Psoas muscle (tissue), 8 donors: ENCODE measurements around the gene WNK4. TPM values are rescaled to one million over a fixed set of nuclear protein-coding genes. Genes with fewer than 3 reads are reported as not detected.

Source experiments
- ATAC-seq, 4 donors: fragments of 200-7000 bp; cut with Tn5 transposase; one replicate each; pipeline ENCODE4 v1.9.1; 2020; ENCODE audit warnings: moderate library complexity in 3 of 4, mild to moderate bottlenecking in 2 of 4
- DNase-seq, 2 donors: peaks; one replicate each; pipeline ENCODE4 v3.0.0-alpha.2; 2020
- H3K27ac ChIP-seq: fragments of 200-600 bp; one replicate; pipeline ENCODE4 v1.8.0; 2022
- H3K27me3 ChIP-seq, 3 donors: fragments of 200-600 bp in 1 of 3; one replicate each; pipeline versions ENCODE4 v1.6.1 to v1.8.0; 2013 to 2022; ENCODE audit warnings: low read length in 2 of 3, mild to moderate bottlenecking in 2 of 3, moderate library complexity in 1 of 3; ENCODE audit not compliant: insufficient read depth in 3 of 3
- H3K36me3 ChIP-seq, 2 donors: fragments of 200-600 bp in 1 of 2; one replicate each; pipeline versions ENCODE4 v1.6.1 to v1.8.0; 2013 to 2022; ENCODE audit warnings: low read depth in 1 of 2, mild to moderate bottlenecking in 1 of 2, moderate library complexity in 1 of 2; ENCODE audit not compliant: insufficient read depth in 1 of 2
- H3K4me1 ChIP-seq: fragments of 200-600 bp; one replicate; pipeline ENCODE4 v1.8.0; 2022
- H3K4me3 ChIP-seq: fragments of 200-600 bp; one replicate; pipeline ENCODE4 v1.8.0; 2022; ENCODE audit warnings: mild to moderate bottlenecking
- H3K9me3 ChIP-seq: fragments of 200-600 bp; one replicate; pipeline ENCODE4 v1.8.0; 2022
- WGBS, 3 donors: extraction: QIAGEN DNeasy Blood & Tissue Kit; methylation state at CpG; one replicate each; pipeline versions ENCODE4 v1.1.6 to v1.1.7; 2013; 5-methylcytosine and 5-hydroxymethylcytosine counted together
- intact Hi-C, 2 donors: fragments of 100-400 bp; cut with DNase I; formaldehyde crosslinking; loops; one replicate each; pipeline versions ENCODE4 v1.11.0 to v1.14.2; 2022
- polyA plus RNA-seq, 3 donors: library from polyadenylated mRNA; stranded (reverse); fragments of 200-250 nt; gene quantifications; one replicate each; pipeline ENCODE4 v1.2.3, GENCODE V29; 2013
- total RNA-seq, 4 donors: library from RNA; stranded (reverse); fragmentation: NEBNext Ultra II Directional in 2 of 4; extraction: Animal tissue kit (Norgen Biotek cat#: 25700) in 2 of 4; gene quantifications; one replicate each; pipeline versions ENCODE4 v1.2.1 to v1.2.4, GENCODE V29; 2021 to 2023
- TF ChIP-seq, protein P1 (sequence below): fragments of 200-600 bp; IDR thresholded peaks from one replicate; pipeline ENCODE4 v1.8.0; 2022; ENCODE audit warnings: antibody characterized with exemption
- donor health status: healthy with polysubstance abuse.
- donor health status: DM: no; HTN: no; CAD: no; lungs with moderate emphysema.
- donor health status: Bipolar disorder and iron deficiency.
- donor health status: healthy.
- donor health status: DM: yes; HTN: yes; CAD: no.
- donor health status: DM: no; HTN: no; CAD: no.
- donor health status: DM: no; HTN: no; CAD: no.
- donor health status: DM: yes; HTN: yes; CAD: no.

Gene WNK4
- total and polyA plus RNA-seq, 7 donors, result 0.01 to 0.30 (median 0.08) TPM; not detected in 3

DNA sequence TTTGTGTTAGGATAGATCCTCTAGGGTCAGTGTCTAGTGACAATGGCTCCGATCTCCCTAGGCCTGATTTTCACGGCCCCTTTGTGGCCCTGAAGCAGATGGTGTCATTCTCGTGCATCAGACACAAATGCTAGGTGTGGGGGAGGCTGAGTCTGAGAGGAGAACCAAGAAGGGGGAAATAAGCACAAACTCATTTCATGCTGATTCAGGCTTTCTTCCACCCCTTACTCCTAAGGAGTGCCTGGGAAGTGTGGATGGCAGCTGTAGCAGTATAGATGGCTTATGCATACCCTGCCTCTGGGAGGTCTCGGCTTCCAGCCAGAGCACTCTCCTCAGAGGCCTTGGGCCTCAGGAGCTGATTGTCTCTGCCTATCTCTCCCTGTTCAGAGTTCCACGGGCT is 1.8 kb upstream of the WNK4 start:
- no peak for ATAC-seq
- intact Hi-C loops, result no loop called here
- no peak for DNase-seq
- peaks cover 0 to 35% (median 13%) of the 10 kb centered on the region in 3 donors for H3K27me3 ChIP-seq
- H3K4me3 ChIP-seq, result no peak overlapping the region
- no peak overlapping the region for H3K27ac ChIP-seq
- peaks cover 11% of the 10 kb centered on the region for H3K4me1 ChIP-seq
- TF ChIP-seq, protein P1, sequence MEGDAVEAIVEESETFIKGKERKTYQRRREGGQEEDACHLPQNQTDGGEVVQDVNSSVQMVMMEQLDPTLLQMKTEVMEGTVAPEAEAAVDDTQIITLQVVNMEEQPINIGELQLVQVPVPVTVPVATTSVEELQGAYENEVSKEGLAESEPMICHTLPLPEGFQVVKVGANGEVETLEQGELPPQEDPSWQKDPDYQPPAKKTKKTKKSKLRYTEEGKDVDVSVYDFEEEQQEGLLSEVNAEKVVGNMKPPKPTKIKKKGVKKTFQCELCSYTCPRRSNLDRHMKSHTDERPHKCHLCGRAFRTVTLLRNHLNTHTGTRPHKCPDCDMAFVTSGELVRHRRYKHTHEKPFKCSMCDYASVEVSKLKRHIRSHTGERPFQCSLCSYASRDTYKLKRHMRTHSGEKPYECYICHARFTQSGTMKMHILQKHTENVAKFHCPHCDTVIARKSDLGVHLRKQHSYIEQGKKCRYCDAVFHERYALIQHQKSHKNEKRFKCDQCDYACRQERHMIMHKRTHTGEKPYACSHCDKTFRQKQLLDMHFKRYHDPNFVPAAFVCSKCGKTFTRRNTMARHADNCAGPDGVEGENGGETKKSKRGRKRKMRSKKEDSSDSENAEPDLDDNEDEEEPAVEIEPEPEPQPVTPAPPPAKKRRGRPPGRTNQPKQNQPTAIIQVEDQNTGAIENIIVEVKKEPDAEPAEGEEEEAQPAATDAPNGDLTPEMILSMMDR, result no peak
- peaks cover 6 to 55% of the 10 kb centered on the region in 2 donors for H3K36me3 ChIP-seq
- WGBS, 3 donors, result 80 to 87% (median 86%) methylated on average over 5 of the region's 5 CpGs
- H3K9me3 ChIP-seq, result no peaks in the 10 kb centered on the region

DNA sequence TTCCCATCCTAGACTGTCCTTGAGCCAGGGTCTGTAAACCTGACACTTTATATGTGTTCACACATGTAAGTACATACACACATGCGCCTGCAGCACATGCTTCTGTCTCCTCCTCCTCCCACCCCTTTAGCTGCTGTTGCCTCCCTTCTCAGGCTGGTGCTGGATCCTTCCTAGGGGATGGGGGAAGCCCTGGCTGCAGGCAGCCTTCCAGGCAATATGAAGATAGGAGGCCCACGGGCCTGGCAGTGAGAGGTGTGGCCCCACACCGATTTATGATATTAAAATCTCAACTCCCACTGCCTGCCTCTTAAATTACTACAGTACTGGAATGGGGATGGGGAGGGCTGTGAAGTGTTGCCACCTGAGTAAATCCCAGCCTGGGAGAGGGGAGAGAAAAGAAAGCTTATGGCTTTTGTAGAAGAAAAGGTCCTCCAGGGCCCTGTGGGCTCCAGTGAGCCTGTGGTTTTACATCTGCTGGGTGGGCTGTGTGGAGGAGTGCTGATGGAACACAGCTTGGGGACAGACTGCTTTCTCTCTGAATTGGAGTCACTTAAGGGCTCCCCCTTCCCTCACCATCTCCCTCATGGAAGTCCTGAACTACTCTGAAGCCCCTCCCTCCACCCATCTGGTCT is 990 bp upstream of the WNK4 start:
- ATAC-seq, result peak in 1 of 4 donors; percentile 5
- no peaks in the 10 kb centered on the region for H3K9me3 ChIP-seq
- intact Hi-C loops, result no loop called here
- H3K4me1 ChIP-seq, result peaks cover 3% of the 10 kb centered on the region
- WGBS, 3 donors, result 59 to 72% (median 69%) methylated on average over 3 of the region's 3 CpGs
- no peak overlapping the region for H3K4me3 ChIP-seq
- no peak for DNase-seq
- TF ChIP-seq, protein P1, result no peak
- no peak overlapping the region for H3K27ac ChIP-seq
- peaks cover 6 to 54% of the 10 kb centered on the region in 2 donors for H3K36me3 ChIP-seq
- peaks cover 0 to 44% (median 17%) of the 10 kb centered on the region in 3 donors for H3K27me3 ChIP-seq

GRCh38 chr17:42780851-42781638 is 635 bp downstream of the WNK4 start:
- peak in 2 of 4 donors; percentile 15 to 20 for ATAC-seq
- peak overlapping the region; percentile 50 for H3K4me3 ChIP-seq
- WGBS, 3 donors, result 3 to 8% (median 4%) methylated on average over 39 of the region's 39 CpGs

DNA sequence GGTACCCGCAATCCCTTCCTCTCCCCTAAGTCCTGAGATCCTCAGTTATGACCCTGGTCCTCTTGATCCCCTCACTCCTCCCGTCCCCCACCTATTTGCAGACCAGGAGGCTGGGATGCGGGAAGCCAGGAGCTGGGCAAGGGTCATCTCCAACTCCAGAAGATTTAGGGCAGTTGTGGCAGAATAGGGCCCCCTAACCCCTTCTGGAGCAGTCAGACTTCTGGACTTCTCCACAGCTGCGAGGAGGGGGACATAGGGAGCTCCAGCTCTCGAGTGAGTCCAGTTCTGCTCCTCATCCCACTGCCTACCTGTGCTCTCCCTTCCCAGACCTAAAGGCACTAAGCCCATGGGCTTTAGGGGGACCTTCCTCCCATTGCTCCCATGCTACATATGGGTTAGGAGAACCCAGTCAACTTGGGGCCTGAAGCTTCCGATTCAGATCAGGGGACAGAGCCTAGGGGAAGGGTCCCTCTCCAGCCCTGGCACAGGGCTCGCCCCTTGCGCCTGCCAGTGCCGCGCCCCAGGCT is 1.3 kb downstream of the WNK4 start:
- Histone ChIP-seq H3K27ac (no peak overlapping the region), H3K9me3 (no peaks in the 10 kb centered on the region), H3K4me3 (no peak overlapping the region), H3K27me3 (peaks cover 0 to 65% (median 20%) of the 10 kb centered on the region in 3 donors), H3K4me1 (no peaks in the 10 kb centered on the region), H3K36me3 (peaks cover 6 to 31% of the 10 kb centered on the region in 2 donors)
- intact Hi-C loops, result no loop called here
- 22 to 35% (median 31%) methylated on average over 10 of the region's 10 CpGs for WGBS, 3 donors
- TF ChIP-seq, protein P1, result no peak
- DNase-seq, result no peak
- ATAC-seq, result no peak

More at GRCh38 chr17:42780851-42781638, 635 bp downstream of the WNK4 start:
- intact Hi-C loops, result no loop called here
- Histone ChIP-seq H3K27ac (no peak overlapping the region), H3K9me3 (no peaks in the 10 kb centered on the region), H3K36me3 (peaks cover 6 to 38% of the 10 kb centered on the region in 2 donors), H3K27me3 (peaks cover 0 to 59% (median 17%) of the 10 kb centered on the region in 3 donors), H3K4me1 (no peaks in the 10 kb centered on the region)
- DNase-seq, result no peak
- TF ChIP-seq, protein P1, result no peak
